Nephron (organoid): ENCODE results near the gene RAB31.

Experiments used
- H3K27ac Mint-ChIP-seq, 3 experiments: 2 replicates each; pipeline ENCODE4 v1.8.0; 2020; ENCODE audit warnings: mixed read lengths in 3 of 3, mild to moderate bottlenecking in 2 of 3, moderate library complexity in 1 of 3
- H3K27me3 Mint-ChIP-seq: 2 replicates; pipeline ENCODE4 v1.8.0; 2021; ENCODE audit warnings: low read depth, mild to moderate bottlenecking, moderate library complexity, mixed read lengths
- H3K36me3 Mint-ChIP-seq: 2 replicates; pipeline ENCODE4 v1.8.0; 2020; ENCODE audit warnings: low read depth, mixed read lengths
- H3K4me1 Mint-ChIP-seq: 2 replicates; pipeline ENCODE4 v1.8.0; 2020; ENCODE audit warnings: mixed read lengths
- H3K4me3 Mint-ChIP-seq, 3 experiments: 2 replicates each; pipeline ENCODE4 v1.8.0; 2020; ENCODE audit warnings: mild to moderate bottlenecking in 3 of 3, mixed read lengths in 3 of 3, moderate library complexity in 2 of 3
- H3K9me3 Mint-ChIP-seq: 2 replicates; pipeline ENCODE4 v1.8.0; 2020; ENCODE audit warnings: mixed read lengths
- TF ChIP-seq, protein P1 (sequence below), 3 experiments: fragments of 200-600 bp; sonication (generic); IDR thresholded peaks; one replicate each; pipeline ENCODE4 v1.5.0; 2021; ENCODE audit warnings: antibody characterized with exemption in 3 of 3; ENCODE audit not compliant: unreplicated experiment in 3 of 3

RAB31 gene

DNA sequence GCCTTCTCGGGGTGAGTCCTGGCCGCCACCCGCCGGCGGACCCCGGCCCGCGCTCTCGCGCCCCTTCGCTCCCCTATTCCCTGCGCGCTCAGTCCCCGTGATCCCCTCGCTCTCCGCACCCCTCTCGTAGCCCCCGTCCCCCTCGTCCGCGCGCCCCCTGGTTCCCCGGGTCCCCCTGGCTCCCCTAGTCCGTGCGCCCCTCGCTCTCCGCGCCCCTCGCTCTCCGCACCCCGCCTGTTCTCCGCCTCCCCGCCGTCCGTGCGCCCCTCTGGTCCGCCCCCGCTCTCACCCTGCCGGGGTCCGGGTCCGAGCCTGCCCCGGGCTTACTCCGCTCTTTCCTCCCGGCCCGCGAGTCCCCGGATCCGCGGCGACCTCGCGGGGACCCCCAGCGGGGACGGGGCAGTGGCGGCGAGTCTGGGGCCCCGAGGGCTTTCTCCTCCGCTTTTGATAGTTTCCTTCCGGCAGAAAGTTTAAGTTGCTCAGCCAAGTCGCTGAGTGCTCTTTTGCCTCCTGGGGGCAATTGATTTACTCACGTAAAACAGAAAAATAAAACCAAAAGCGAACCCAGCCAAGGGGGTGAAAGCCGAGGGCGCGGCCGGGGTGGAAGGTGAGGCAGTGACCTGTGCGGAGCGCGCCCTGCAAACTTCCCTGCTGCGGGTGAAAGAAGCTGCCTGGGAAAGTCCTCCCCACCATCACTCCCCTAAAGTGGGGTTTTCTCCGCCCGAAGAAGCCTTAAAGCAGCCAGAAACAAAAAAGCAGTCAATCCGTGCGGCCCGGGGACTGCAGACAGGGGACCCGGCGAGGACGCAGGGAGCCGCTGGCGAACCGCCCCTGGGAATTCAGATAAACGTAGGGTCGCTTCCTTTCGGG, 568 bp downstream of the RAB31 start:
- peak overlapping the region; percentile 80 to 86 (median 80) for H3K27ac Mint-ChIP-seq
- peak overlapping the region; percentile 90 to 91 (median 91) for H3K4me3 Mint-ChIP-seq
- H3K9me3 Mint-ChIP-seq = no peaks in the 10 kb centered on the region
- peaks cover 50% of the 10 kb centered on the region for H3K27me3 Mint-ChIP-seq
- TF ChIP-seq, protein P1, sequence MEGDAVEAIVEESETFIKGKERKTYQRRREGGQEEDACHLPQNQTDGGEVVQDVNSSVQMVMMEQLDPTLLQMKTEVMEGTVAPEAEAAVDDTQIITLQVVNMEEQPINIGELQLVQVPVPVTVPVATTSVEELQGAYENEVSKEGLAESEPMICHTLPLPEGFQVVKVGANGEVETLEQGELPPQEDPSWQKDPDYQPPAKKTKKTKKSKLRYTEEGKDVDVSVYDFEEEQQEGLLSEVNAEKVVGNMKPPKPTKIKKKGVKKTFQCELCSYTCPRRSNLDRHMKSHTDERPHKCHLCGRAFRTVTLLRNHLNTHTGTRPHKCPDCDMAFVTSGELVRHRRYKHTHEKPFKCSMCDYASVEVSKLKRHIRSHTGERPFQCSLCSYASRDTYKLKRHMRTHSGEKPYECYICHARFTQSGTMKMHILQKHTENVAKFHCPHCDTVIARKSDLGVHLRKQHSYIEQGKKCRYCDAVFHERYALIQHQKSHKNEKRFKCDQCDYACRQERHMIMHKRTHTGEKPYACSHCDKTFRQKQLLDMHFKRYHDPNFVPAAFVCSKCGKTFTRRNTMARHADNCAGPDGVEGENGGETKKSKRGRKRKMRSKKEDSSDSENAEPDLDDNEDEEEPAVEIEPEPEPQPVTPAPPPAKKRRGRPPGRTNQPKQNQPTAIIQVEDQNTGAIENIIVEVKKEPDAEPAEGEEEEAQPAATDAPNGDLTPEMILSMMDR (IDR thresholded peaks at IDR 0.05; ENCODE audit: unreplicated experiment in 3 of 3) = no peak
- H3K4me1 Mint-ChIP-seq = peaks cover 25% of the 10 kb centered on the region
- H3K36me3 Mint-ChIP-seq = no peaks in the 10 kb centered on the region

DNA sequence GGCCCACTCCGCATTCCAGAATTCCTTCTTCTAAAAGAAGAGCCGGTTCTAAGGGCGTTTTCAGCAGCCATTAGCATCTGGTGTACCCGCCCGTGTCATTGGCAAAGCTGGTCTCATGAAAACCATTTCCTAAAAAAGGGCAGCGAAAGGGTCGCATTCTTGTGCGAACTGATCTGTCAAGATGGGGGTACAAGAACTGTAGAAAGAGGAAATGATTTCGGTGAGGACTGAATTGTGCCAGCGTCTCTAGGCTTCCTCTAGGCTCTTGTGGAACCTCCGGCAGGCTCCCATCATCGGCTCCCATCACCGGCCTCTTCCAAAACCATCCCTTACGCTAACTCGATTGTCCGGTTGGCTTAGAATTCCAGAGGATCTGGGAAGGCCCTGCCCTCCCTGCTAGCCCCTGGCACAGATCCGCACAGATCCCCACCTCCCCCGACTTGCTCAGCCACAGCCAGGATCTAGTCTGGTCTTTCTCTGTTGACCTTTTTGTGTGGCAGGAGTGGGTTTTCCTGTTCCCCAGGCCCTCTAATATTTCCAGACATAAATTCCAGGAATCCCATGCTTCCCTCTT, 1.3 kb downstream of the RAB31 start:
- no peaks in the 10 kb centered on the region for H3K9me3 Mint-ChIP-seq
- H3K4me1 Mint-ChIP-seq = peaks cover 25% of the 10 kb centered on the region
- H3K4me3 Mint-ChIP-seq = peak overlapping the region; percentile 90 to 91 (median 91)
- peaks cover 51% of the 10 kb centered on the region for H3K27me3 Mint-ChIP-seq
- TF ChIP-seq, protein P1 (IDR thresholded peaks at IDR 0.05; ENCODE audit: unreplicated experiment in 3 of 3) = no peak
- peak overlapping the region; percentile 80 to 86 (median 80) for H3K27ac Mint-ChIP-seq
- H3K36me3 Mint-ChIP-seq = no peaks in the 10 kb centered on the region

DNA sequence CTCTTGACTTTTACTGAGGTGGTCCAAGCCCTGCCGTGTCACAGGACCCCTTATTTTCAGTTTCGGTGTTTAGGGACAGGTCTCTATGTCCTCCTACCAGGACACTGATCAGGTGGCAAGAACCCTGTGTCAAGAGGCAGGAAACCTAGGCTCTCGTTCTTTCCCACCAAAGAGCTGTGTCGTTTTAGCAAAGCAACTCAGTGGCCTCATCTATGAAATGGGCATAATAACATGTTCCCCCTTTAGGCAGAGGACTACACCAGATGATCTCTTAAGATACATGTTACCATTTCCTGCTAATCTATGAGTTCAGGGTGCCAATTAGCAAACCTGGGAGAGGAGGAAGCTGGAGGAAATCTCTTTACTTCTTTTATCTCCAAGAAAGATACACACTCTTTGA, 1.9 kb downstream of the RAB31 start:
- Mint-ChIP-seq H3K36me3 (no peaks in the 10 kb centered on the region), H3K9me3 (no peaks in the 10 kb centered on the region), H3K4me3 (peak overlapping the region; percentile 90 to 91 (median 91)), H3K27ac (peak overlapping the region; percentile 80 to 86 (median 80)), H3K4me1 (peaks cover 25% of the 10 kb centered on the region), H3K27me3 (peaks cover 54% of the 10 kb centered on the region)
- TF ChIP-seq, protein P1 (IDR thresholded peaks at IDR 0.05; ENCODE audit: unreplicated experiment in 3 of 3) = no peak

DNA sequence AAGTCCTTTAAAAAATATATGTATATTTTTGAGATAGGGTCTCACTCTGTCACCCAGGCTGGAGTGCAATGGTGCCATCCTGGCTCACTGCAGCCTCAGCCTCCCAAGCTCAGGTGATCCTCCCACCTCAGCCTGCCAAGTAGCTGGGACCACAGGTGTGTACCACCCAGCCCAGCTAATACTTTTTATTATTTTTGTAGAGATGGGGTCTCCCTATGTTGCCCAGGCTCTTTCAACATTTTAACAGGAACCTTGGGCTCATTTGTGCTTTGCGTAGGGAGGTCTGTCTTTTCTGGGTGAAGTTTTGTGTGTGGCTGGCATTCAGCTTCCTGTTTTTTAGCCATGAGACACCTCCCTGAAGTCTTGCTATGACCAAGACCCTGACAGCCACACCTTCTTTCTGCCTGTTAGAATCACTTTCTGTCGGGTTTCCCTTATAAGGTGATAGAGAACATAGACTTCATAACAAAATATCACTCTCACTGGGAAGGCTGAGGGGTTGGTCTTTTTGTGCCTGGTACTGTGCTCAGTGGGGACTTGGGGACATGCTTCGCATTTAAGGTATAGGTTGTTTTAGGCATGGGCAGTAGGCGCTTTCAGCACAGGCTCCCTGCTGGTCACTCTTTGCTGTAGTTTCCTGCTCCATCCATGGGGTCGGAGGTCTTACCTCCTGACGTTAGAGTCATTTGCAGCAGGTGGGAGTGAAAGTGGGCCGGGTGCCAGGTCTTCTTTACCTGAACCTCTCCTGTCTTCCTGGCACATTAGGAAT, 3.4 kb downstream of the RAB31 start:
- H3K4me1 Mint-ChIP-seq = peaks cover 25% of the 10 kb centered on the region
- H3K27ac Mint-ChIP-seq = peak overlapping the region in 1 of 3 experiments; percentile 49
- H3K4me3 Mint-ChIP-seq = peak overlapping the region in 2 of 3 experiments; percentile 66 to 74
- no peaks in the 10 kb centered on the region for H3K36me3 Mint-ChIP-seq
- TF ChIP-seq, protein P1 (IDR thresholded peaks at IDR 0.05; ENCODE audit: unreplicated experiment in 3 of 3) = no peak
- no peaks in the 10 kb centered on the region for H3K9me3 Mint-ChIP-seq
- peaks cover 45% of the 10 kb centered on the region for H3K27me3 Mint-ChIP-seq

DNA sequence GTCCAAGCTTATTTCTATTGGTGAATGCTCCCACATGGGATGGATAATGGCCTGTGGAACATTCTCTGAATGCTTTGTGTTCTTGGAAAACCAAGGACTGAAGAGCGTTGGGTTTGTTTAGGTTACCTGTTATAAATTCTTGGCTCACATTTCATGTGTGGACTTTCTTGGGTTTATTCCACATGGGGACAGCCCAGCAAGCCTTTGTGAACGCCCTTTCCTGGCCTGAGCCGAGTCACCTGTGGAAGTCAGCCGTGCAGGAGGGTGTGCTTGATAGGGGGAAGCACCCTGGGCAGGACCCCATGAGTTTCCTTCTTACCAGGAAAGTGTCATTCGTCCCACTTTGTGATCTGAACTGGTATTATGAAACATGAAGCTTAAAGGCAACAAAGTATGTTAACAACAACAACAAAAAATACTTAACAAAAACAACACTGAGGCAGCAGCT, 4.1 kb downstream of the RAB31 start:
- H3K27ac Mint-ChIP-seq = no peak overlapping the region
- H3K36me3 Mint-ChIP-seq = no peaks in the 10 kb centered on the region
- TF ChIP-seq, protein P1 (IDR thresholded peaks at IDR 0.05; ENCODE audit: unreplicated experiment in 3 of 3) = no peak
- H3K4me1 Mint-ChIP-seq = peaks cover 21% of the 10 kb centered on the region
- H3K4me3 Mint-ChIP-seq = no peak overlapping the region
- no peaks in the 10 kb centered on the region for H3K9me3 Mint-ChIP-seq
- H3K27me3 Mint-ChIP-seq = peaks cover 39% of the 10 kb centered on the region
